Measurements from ENCODE around the gene LMO7.

LMO7 gene

DNA sequence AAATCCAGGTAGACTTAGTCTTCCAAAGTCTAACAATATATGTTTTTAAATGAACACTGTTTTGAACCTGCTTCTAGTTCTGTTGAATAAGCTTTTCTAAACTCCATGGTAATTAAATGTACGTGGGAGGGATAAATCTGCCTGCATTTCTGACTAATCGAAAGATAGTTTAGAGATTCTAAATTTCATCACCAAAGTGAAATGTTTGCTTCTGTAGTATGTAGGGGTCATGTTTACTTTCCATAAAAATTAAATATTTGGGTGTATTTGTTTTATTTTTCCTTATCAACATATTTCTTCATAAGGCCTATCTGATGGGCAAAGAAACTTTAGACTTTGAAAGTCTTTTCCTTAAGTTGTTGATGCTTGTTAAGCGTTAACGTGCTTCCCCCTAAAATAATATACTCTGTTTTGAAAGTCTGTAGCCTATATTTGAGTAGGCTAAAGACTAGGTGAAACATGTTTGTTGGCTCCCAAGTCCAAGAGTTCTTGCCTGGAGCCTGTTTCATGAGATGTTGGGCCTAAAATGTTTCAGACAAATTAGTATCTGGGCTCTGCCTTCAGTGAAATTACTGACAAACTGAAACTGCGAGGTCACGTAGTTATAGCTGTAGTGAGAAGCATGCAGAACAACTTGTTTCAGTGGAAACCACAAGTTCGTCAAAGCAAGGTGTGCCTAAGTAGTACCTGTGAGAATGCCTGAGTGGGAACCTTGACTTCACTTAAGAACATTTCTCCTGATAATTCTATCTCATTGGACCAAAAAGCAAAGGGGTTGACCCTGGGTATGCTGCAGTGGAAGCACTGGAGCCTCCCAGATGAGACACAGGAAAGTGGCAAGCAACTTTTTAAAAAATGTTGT, 126.2 kb downstream of the LMO7 start:
- Histone ChIP-seq H3K27ac (ENCODE audit: low read depth, low read length, poor library complexity, severe bottlenecking) (peak overlapping the region; percentile 72), H3K27me3 (ENCODE audit: insufficient read depth, low read length) (no peaks in the 10 kb centered on the region), H2AFZ (ENCODE audit: low read length) (0 out of 2 replicates have a peak overlapping the region, but pooled peaks have one; percentile 20), H3K4me2 (ENCODE audit: low read length) (peak overlapping the region; percentile 70), H3K4me1 (ENCODE audit: insufficient read depth, low read length, severe bottlenecking) (peaks cover 38% of the 10 kb centered on the region), H3F3A (ENCODE audit: insufficient read depth, low read length) (no peaks in the 10 kb centered on the region), H3K9me3 (ENCODE audit: low read length) (no peaks in the 10 kb centered on the region), H3K36me3 (ENCODE audit: insufficient read depth, low read length) (peaks cover 9% of the 10 kb centered on the region; the same call in 1 of the 2 replicates), H3K9ac (ENCODE audit: low read length) (peak overlapping the region; percentile 59), H3K4me3 (ENCODE audit: low read depth, low read length, poor library complexity, severe bottlenecking) (peak overlapping the region; percentile 45), H3K79me2 (ENCODE audit: insufficient read depth, low read length) (no peaks in the 10 kb centered on the region), H4K20me1 (ENCODE audit: insufficient read depth, low read length) (no peaks in the 10 kb centered on the region), H3K9me2 (ENCODE audit: low read depth, low read length) (no peaks in the 10 kb centered on the region)
- TF ChIP-seq, protein P1, sequence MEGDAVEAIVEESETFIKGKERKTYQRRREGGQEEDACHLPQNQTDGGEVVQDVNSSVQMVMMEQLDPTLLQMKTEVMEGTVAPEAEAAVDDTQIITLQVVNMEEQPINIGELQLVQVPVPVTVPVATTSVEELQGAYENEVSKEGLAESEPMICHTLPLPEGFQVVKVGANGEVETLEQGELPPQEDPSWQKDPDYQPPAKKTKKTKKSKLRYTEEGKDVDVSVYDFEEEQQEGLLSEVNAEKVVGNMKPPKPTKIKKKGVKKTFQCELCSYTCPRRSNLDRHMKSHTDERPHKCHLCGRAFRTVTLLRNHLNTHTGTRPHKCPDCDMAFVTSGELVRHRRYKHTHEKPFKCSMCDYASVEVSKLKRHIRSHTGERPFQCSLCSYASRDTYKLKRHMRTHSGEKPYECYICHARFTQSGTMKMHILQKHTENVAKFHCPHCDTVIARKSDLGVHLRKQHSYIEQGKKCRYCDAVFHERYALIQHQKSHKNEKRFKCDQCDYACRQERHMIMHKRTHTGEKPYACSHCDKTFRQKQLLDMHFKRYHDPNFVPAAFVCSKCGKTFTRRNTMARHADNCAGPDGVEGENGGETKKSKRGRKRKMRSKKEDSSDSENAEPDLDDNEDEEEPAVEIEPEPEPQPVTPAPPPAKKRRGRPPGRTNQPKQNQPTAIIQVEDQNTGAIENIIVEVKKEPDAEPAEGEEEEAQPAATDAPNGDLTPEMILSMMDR (IDR thresholded peaks at IDR 0.05; ENCODE audit: low read length), result no peak
- TF ChIP-seq EZH2 (IDR thresholded peaks at IDR 0.05; ENCODE audit: borderline replicate concordance, low read length), result no peak

GRCh38 chr13:75762955-75763354, 126.8 kb downstream of the LMO7 start:
- H3K9me3 ChIP-seq (ENCODE audit: low read length), result no peaks in the 10 kb centered on the region
- no peak overlapping the region for H2AFZ ChIP-seq (ENCODE audit: low read length)
- H3K4me2 ChIP-seq (ENCODE audit: low read length), result peak overlapping the region; percentile 70
- H3K79me2 ChIP-seq (ENCODE audit: insufficient read depth, low read length), result no peaks in the 10 kb centered on the region
- no peaks in the 10 kb centered on the region for H3K27me3 ChIP-seq (ENCODE audit: insufficient read depth, low read length)
- peak overlapping the region; percentile 72 for H3K27ac ChIP-seq (ENCODE audit: low read depth, low read length, poor library complexity, severe bottlenecking)
- H3K36me3 ChIP-seq (ENCODE audit: insufficient read depth, low read length), result peaks cover 9% of the 10 kb centered on the region; the same call in 1 of the 2 replicates
- no peak for TF ChIP-seq EZH2 (IDR thresholded peaks at IDR 0.05; ENCODE audit: borderline replicate concordance, low read length)
- TF ChIP-seq, protein P1 (IDR thresholded peaks at IDR 0.05; ENCODE audit: low read length), result no peak
- H4K20me1 ChIP-seq (ENCODE audit: insufficient read depth, low read length), result no peaks in the 10 kb centered on the region
- no peaks in the 10 kb centered on the region for H3F3A ChIP-seq (ENCODE audit: insufficient read depth, low read length)
- H3K4me3 ChIP-seq (ENCODE audit: low read depth, low read length, poor library complexity, severe bottlenecking), result peak overlapping the region; percentile 45
- H3K9me2 ChIP-seq (ENCODE audit: low read depth, low read length), result no peaks in the 10 kb centered on the region
- H3K9ac ChIP-seq (ENCODE audit: low read length), result no peak overlapping the region; the same call in 1 of the 2 replicates
- H3K4me1 ChIP-seq (ENCODE audit: insufficient read depth, low read length, severe bottlenecking), result peaks cover 38% of the 10 kb centered on the region

DNA sequence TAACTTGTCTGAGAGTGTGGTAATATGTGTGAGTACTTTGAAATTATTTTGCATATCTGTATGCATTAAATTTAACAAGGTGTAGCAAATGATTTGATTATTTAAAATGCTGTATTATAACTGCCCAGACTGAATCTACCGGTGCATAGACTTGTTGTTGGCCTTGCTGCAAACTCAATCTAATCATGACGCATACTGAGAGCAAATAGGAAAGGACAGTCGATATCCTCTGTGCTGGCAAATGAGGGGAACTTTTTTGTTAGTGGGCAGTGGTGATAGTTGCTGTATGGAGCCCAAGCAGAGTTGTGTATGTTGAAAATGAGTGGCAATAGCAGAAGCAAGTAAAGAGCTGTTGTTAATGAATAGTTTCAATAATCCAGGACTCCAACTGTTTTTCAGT, 127.4 kb downstream of the LMO7 start:
- Histone ChIP-seq H3F3A (ENCODE audit: insufficient read depth, low read length) (no peaks in the 10 kb centered on the region), H3K27ac (ENCODE audit: low read depth, low read length, poor library complexity, severe bottlenecking) (no peak overlapping the region), H3K79me2 (ENCODE audit: insufficient read depth, low read length) (no peaks in the 10 kb centered on the region), H4K20me1 (ENCODE audit: insufficient read depth, low read length) (no peaks in the 10 kb centered on the region), H3K4me1 (ENCODE audit: insufficient read depth, low read length, severe bottlenecking) (peaks cover 38% of the 10 kb centered on the region), H3K9me3 (ENCODE audit: low read length) (no peaks in the 10 kb centered on the region), H3K9me2 (ENCODE audit: low read depth, low read length) (no peaks in the 10 kb centered on the region), H3K4me3 (ENCODE audit: low read depth, low read length, poor library complexity, severe bottlenecking) (no peak overlapping the region), H3K36me3 (ENCODE audit: insufficient read depth, low read length) (peaks cover 9% of the 10 kb centered on the region; the same call in 1 of the 2 replicates), H2AFZ (ENCODE audit: low read length) (no peak overlapping the region), H3K9ac (ENCODE audit: low read length) (no peak overlapping the region), H3K27me3 (ENCODE audit: insufficient read depth, low read length) (no peaks in the 10 kb centered on the region), H3K4me2 (ENCODE audit: low read length) (no peak overlapping the region)
- no peak for TF ChIP-seq EZH2 (IDR thresholded peaks at IDR 0.05; ENCODE audit: borderline replicate concordance, low read length)
- TF ChIP-seq, protein P1 (IDR thresholded peaks at IDR 0.05; ENCODE audit: low read length), result no peak
